Fibroblast of skin of right quadriceps (primary cell): Measurements from ENCODE around the gene LPCAT2.

Experiments used
- DNase-seq: peaks from one replicate; pipeline ENCODE4 v3.0.0-alpha.2; 2013

LPCAT2 gene

GRCh38 chr16:55508941-55509931 lies at the start of gene LPCAT2:
TSS of gene LPCAT2 (plus strand) at chr16:55509072. CDS start at chr16:55509182, 110 bp downstream.
- peak; percentile 87 for DNase-seq

GRCh38 chr16:55462241-55462640 lies 46.6 kb upstream of the LPCAT2 start:
- DNase-seq: no peak

- no peak for DNase-seq
These were observed 44.5 kb upstream of the LPCAT2 start for GRCh38 chr16:55464375-55464774.

- DNase-seq: peak; percentile 76
These were observed 43.6 kb upstream of the LPCAT2 start for GRCh38 chr16:55465077-55465896.

GRCh38 chr16:55466209-55466608 lies 42.7 kb upstream of the LPCAT2 start:
- no peak for DNase-seq

- DNase-seq: no peak
These were observed 41.0 kb upstream of the LPCAT2 start for GRCh38 chr16:55467898-55468297.

- no peak for DNase-seq
These were observed 40.4 kb upstream of the LPCAT2 start for GRCh38 chr16:55468352-55468990.

GRCh38 chr16:55469821-55470532 lies 38.9 kb upstream of the LPCAT2 start:
- no peak for DNase-seq

- peak; percentile 25 for DNase-seq
These were observed 38.1 kb upstream of the LPCAT2 start for GRCh38 chr16:55470533-55471371.

GRCh38 chr16:55471448-55472097 lies 37.3 kb upstream of the LPCAT2 start:
- peak; percentile 87 for DNase-seq

GRCh38 chr16:55473587-55473986 lies 35.3 kb upstream of the LPCAT2 start:
- no peak for DNase-seq

- DNase-seq: no peak
These were observed 34.1 kb upstream of the LPCAT2 start for GRCh38 chr16:55474821-55475220.

GRCh38 chr16:55475919-55476318 lies 33.0 kb upstream of the LPCAT2 start:
- DNase-seq: no peak

- DNase-seq: no peak
These were observed 32.0 kb upstream of the LPCAT2 start for GRCh38 chr16:55476625-55477533.

GRCh38 chr16:55477736-55478135 lies 31.1 kb upstream of the LPCAT2 start:
- DNase-seq: no peak

- peak; percentile 82 for DNase-seq
These were observed 29.9 kb upstream of the LPCAT2 start, which contains the start of gene MMP2 for GRCh38 chr16:55478827-55479429. TSS of gene MMP2 (plus strand) at chr16:55479198. CDS start at chr16:55479480, 282 bp downstream.

GRCh38 chr16:55479430-55480140 lies 29.3 kb upstream of the LPCAT2 start:
- no peak for DNase-seq

- peak; percentile 88 for DNase-seq
These were observed 28.6 kb upstream of the LPCAT2 start for GRCh38 chr16:55480228-55480655.
